Fibroblast of lung (primary cell): ENCODE data around the gene ZNF595. TPM values are rescaled to one million over a fixed set of nuclear protein-coding genes. Genes with fewer than 3 reads are reported as not detected.

ENCODE experiments used
- DNase-seq, 2 donors: peaks; one replicate each; pipeline versions ENCODE4 v3.0.0 to v3.0.0-alpha.2; 2010; ENCODE audit warnings: low read depth in 2 of 2
- H2AFZ ChIP-seq: 2 replicates; pipeline ENCODE4 v1.5.1; 2012; ENCODE audit warnings: low read length, control low read depth, inconsistent platforms
- H3K27ac ChIP-seq: 2 replicates; pipeline ENCODE4 v1.5.1; 2011; ENCODE audit warnings: low read length, control low read depth; ENCODE audit not compliant: insufficient read depth
- H3K27me3 ChIP-seq: 2 replicates; pipeline ENCODE4 v1.5.1; 2011; ENCODE audit warnings: mild to moderate bottlenecking, low read length; ENCODE audit not compliant: control insufficient read depth, insufficient read depth
- H3K36me3 ChIP-seq: 2 replicates; pipeline ENCODE4 v1.5.1; 2011; ENCODE audit warnings: low read length; ENCODE audit not compliant: control insufficient read depth, insufficient read depth
- H3K4me1 ChIP-seq: 2 replicates; pipeline ENCODE4 v1.5.1; 2011; ENCODE audit warnings: low read length; ENCODE audit not compliant: control insufficient read depth, insufficient read depth; ENCODE audit errors: extremely low read depth
- H3K4me2 ChIP-seq: 2 replicates; pipeline ENCODE4 v1.5.1; 2011; ENCODE audit warnings: low read length, control low read depth; ENCODE audit not compliant: insufficient read depth; ENCODE audit errors: extremely low read depth
- H3K4me3 ChIP-seq, 4 experiments: fragments of 200-600 bp in 1 of 4; sonication (generic) in 1 of 4; replicated peaks in 1 of 4; 2 replicates each; pipeline ENCODE4 v1.5.1; 2011 to 2016; ENCODE audit warnings: low read length in 4 of 4, low read depth in 3 of 4, mild to moderate bottlenecking in 3 of 4, control low read depth in 2 of 4, inconsistent platforms in 1 of 4, mixed read lengths in 1 of 4; ENCODE audit not compliant: insufficient read depth in 1 of 4; ENCODE audit errors: control extremely low read depth in 1 of 4
- H3K79me2 ChIP-seq: 2 replicates; pipeline ENCODE4 v1.5.1; 2012; ENCODE audit warnings: mild to moderate bottlenecking, low read length, inconsistent platforms; ENCODE audit not compliant: control insufficient read depth, insufficient read depth
- H3K9ac ChIP-seq: 2 replicates; pipeline ENCODE4 v1.5.1; 2011; ENCODE audit warnings: mild to moderate bottlenecking, low read length, control low read depth; ENCODE audit not compliant: insufficient read depth
- H3K9me3 ChIP-seq: 2 replicates; pipeline ENCODE4 v1.5.1; 2012; ENCODE audit warnings: low read depth, low read length; ENCODE audit not compliant: control insufficient read depth, insufficient read depth
- H4K20me1 ChIP-seq: 2 replicates; pipeline ENCODE4 v1.5.1; 2011; ENCODE audit warnings: low read length; ENCODE audit not compliant: control insufficient read depth, insufficient read depth; ENCODE audit errors: extremely low read depth
- CTCF ChIP-seq, 2 donors: IDR thresholded peaks in 1 of 2; conservative IDR thresholded peaks in 1 of 2; 1 replicate in 1 of 2; 2 replicates in 1 of 2; pipeline ENCODE4 v1.5.1; 2011 to 2012; ENCODE audit warnings: low read length in 2 of 2, control low read depth in 1 of 2, inconsistent platforms in 1 of 2, low read depth in 1 of 2, mild to moderate bottlenecking in 1 of 2
- EZH2 ChIP-seq: IDR thresholded peaks from 2 replicates; pipeline ENCODE4 v1.5.1; 2012; ENCODE audit warnings: low read length, control low read depth, mild to moderate bottlenecking; ENCODE audit errors: missing control alignments
- polyA plus RNA-seq, 2 donors: library from polyadenylated mRNA; depleted of rRNA in 1 of 2; stranded (reverse) in 1 of 2; unstranded in 1 of 2; fragments of >200 nt; gene quantifications; 2 replicates each; pipeline ENCODE4 v1.2.1, GENCODE V29; 2011 to 2012; ENCODE audit warnings: missing spikeins in 1 of 2
- total RNA-seq: library from RNA; depleted of rRNA; stranded (reverse); fragments of >200 nt; gene quantifications from 2 replicates; pipeline ENCODE4 v1.2.1, GENCODE V29; 2014

Gene ZNF595
- total and polyA plus RNA-seq, 2 donors (not counting 1 experiment from before 2014, with no cell fraction given): 5.8 to 16.2 TPM

DNA sequence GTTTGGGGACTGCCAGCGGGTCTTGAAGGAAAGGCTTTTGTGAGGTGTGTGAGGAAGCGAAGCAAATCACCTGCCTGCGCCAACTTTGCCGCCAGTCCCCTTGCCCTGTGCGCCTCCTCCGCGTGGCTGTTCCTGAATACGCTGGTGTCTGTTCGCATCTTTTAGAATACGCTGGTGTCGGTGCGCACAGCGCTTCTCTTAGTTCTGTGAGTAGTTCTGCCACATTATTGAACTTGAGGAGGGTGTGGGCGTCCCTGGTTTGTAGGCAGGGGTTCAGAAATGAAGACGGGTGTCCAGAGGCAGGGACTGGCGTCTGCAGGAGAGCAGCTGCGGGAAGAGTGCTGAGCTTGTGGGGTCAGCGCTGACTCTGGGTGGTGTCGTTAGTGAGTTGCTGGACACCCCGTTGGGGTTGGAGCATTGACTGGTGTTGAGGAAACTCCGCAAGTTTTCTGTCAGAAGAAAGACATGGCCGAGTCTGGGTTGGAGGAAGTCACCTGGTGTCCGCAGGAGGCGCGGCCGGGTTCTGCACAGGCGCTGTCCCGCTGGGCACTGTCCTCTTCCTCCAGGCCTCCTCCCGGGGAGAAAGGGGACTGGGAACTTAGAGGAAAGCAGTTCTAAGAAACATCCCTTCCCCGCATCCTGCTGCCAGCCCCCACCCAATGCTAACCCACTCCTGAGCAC lies 72.1 kb downstream of the ZNF595 start:
- Histone ChIP-seq H3K4me2 (peak overlapping the region; percentile 84), H3K9me3 (no peaks in the 10 kb centered on the region), H2AFZ (peak overlapping the region; percentile 98), H4K20me1 (no peaks in the 10 kb centered on the region), H3K27ac (peak overlapping the region; percentile 86), H3K4me3 (peak overlapping the region; percentile 69 to 89 (median 80)), H3K9ac (peak overlapping the region; percentile 79), H3K36me3 (no peaks in the 10 kb centered on the region), H3K79me2 (peaks cover 16% of the 10 kb centered on the region), H3K4me1 (peaks cover 4% of the 10 kb centered on the region), H3K27me3 (no peaks in the 10 kb centered on the region)
- DNase-seq: peak; percentile 20 to 52
- no peak for TF ChIP-seq EZH2
- no peak for TF ChIP-seq CTCF (conservative IDR thresholded peaks at IDR 0.05 in 1 of 2, IDR thresholded peaks at IDR 0.05 in 1 of 2; ENCODE audit: low read depth in 1 of 2, low read length in 2 of 2)

DNA sequence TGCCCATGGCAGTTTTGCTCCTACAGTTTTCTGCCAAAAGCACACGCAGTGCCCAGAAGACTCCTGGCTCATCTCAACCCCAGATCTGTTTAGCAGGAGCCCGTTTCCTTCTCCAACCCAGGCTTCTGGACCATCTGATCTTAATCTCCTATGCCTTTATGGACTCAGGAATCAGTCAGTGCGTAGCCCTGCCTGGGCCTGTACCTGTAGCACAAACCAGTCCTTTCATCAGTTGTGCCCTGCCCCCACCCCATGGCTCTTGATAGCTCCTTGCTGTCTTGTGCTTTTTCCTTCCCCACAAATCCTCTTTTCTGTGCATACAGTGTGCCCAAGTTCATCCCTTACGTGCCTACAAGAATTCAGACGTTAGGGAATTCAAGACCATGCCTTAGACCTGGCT lies 72.7 kb downstream of the ZNF595 start:
- no peaks in the 10 kb centered on the region for H3K9me3 ChIP-seq
- no peaks in the 10 kb centered on the region for H4K20me1 ChIP-seq
- peak overlapping the region; percentile 69 to 89 (median 80) for H3K4me3 ChIP-seq
- peak overlapping the region; percentile 84 for H3K4me2 ChIP-seq
- no peaks in the 10 kb centered on the region for H3K27me3 ChIP-seq
- peak overlapping the region; percentile 98 for H2AFZ ChIP-seq
- no peak for DNase-seq
- TF ChIP-seq CTCF (conservative IDR thresholded peaks at IDR 0.05 in 1 of 2, IDR thresholded peaks at IDR 0.05 in 1 of 2; ENCODE audit: low read depth in 1 of 2, low read length in 2 of 2) (no peak), EZH2 (no peak)
- peaks cover 16% of the 10 kb centered on the region for H3K79me2 ChIP-seq
- no peak overlapping the region for H3K9ac ChIP-seq
- no peak overlapping the region for H3K27ac ChIP-seq
- no peaks in the 10 kb centered on the region for H3K36me3 ChIP-seq
- peaks cover 4% of the 10 kb centered on the region for H3K4me1 ChIP-seq

- TF ChIP-seq EZH2 (no peak), CTCF (conservative IDR thresholded peaks at IDR 0.05 in 1 of 2, IDR thresholded peaks at IDR 0.05 in 1 of 2; ENCODE audit: low read depth in 1 of 2, low read length in 2 of 2) (no peak)
- H3K4me2 ChIP-seq: no peak overlapping the region
- H3K9me3 ChIP-seq: peaks cover 3% of the 10 kb centered on the region
- no peak overlapping the region for H3K4me3 ChIP-seq
- no peak for DNase-seq
- H3K36me3 ChIP-seq: peaks cover 5% of the 10 kb centered on the region
- no peaks in the 10 kb centered on the region for H3K4me1 ChIP-seq
- peaks cover 5% of the 10 kb centered on the region for H3K79me2 ChIP-seq
- no peak overlapping the region for H2AFZ ChIP-seq
- no peak overlapping the region for H3K9ac ChIP-seq
- H3K27me3 ChIP-seq: no peaks in the 10 kb centered on the region
- no peaks in the 10 kb centered on the region for H4K20me1 ChIP-seq
- no peak overlapping the region for H3K27ac ChIP-seq
These were observed 79.4 kb downstream of the ZNF595 start for GRCh38 chr4:132483-132882.

Other genes starting within 250 kb of the ZNF595 start
- 2.6 and 4.8 TPM in 2 replicates for gene ZNF718, start 71.2 kb downstream of the ZNF595 start, total RNA-seq
- 1.5 and 3.1 TPM in 2 replicates for gene ZNF718, start 71.2 kb downstream of the ZNF595 start, polyA plus RNA-seq